ENCODE measurements around the gene RDX. TPM values are rescaled to one million over a fixed set of nuclear protein-coding genes. Genes with fewer than 3 reads are reported as not detected.

RDX gene
- total and polyA plus RNA-seq, 9 of the 15 experiments (the other 6 are each of a cell fraction or from before 2014, with no cell fraction given), result 35.6 to 62.1 (median 54.3) TPM

DNA sequence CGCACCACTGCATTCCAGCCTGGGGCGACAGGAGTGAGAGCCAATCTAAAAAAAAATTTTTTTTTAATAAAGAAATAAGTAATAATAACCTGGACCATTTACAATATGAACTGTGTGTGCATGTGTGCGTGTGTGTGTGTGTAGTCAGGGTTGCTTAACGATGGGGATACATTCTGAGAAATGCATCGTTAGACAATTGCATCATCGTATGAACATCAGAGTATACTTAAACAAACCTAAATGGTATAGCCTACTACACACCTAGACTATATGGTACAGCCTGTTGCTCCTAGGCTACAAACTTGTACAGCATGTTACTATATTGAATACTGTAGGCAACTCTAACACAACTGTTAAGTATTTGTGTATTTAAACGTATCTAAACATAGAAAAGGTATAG is 26.4 kb downstream of the RDX start:
- in situ Hi-C loops (cut with MboI), result no loop called here
- POLR2A ChIA-PET, result no interaction called here

More for the DNA sequence above, 26.4 kb downstream of the RDX start:
- no peak for FAIRE-seq
- Histone ChIP-seq H2AFZ (ENCODE audit: low read depth, low read length) (no peak overlapping the region), H3K27me3 (ENCODE audit: control insufficient read depth in 2 of 2, insufficient read depth in 2 of 2, low read length in 2 of 2) (no peaks in the 10 kb centered on the region), H3K79me2 (ENCODE audit: control insufficient read depth, insufficient read depth, low read length) (peaks cover 27% of the 10 kb centered on the region), H3K9ac (ENCODE audit: insufficient read depth in 1 of 2, low read depth in 2 of 2, low read length in 2 of 2) (no peak overlapping the region), H3K9me1 (ENCODE audit: control insufficient read depth, insufficient read depth, low read length) (no peaks in the 10 kb centered on the region), H3K27ac (ENCODE audit: extremely low read depth, low read depth, low read length) (no peak overlapping the region), H4K20me1 (replicated peaks; ENCODE audit: control insufficient read depth, insufficient read depth, low read length) (no peaks in the 10 kb centered on the region), H3K9me3 (replicated peaks; ENCODE audit: control insufficient read depth, insufficient read depth, low read depth, low read length) (no peaks in the 10 kb centered on the region), H3K4me1 (replicated peaks in 1 of 2; ENCODE audit: control insufficient read depth in 2 of 2, insufficient read depth in 2 of 2, low read length in 2 of 2) (no peaks in the 10 kb centered on the region; a peak in 1 of 5 replicates), H3K4me2 (ENCODE audit: insufficient read depth, low read length) (no peak overlapping the region), H3K4me3 (no peak overlapping the region), H3K36me3 (ENCODE audit: control insufficient read depth, insufficient read depth, low read length) (peaks cover 67% of the 10 kb centered on the region)
- ATAC-seq, result no peak
- 96% methylated on average over 7 of the region's 7 CpGs for WGBS (ENCODE audit: insufficient coverage, low coverage, missing lambda C conversion rate)
- no peak for TF ChIP-seq ZNF282 (CRISPR knock-in tag; IDR thresholded peaks at IDR 0.05)
- no peak for TF ChIP-seq ZNF584 (CRISPR knock-in tag; IDR thresholded peaks at IDR 0.05; ENCODE audit: low read depth)
- TF ChIP-seq FOS (IDR thresholded peaks at IDR 0.05; ENCODE audit: extremely low read depth, insufficient read length), result no peak
- TF ChIP-seq, protein P1, sequence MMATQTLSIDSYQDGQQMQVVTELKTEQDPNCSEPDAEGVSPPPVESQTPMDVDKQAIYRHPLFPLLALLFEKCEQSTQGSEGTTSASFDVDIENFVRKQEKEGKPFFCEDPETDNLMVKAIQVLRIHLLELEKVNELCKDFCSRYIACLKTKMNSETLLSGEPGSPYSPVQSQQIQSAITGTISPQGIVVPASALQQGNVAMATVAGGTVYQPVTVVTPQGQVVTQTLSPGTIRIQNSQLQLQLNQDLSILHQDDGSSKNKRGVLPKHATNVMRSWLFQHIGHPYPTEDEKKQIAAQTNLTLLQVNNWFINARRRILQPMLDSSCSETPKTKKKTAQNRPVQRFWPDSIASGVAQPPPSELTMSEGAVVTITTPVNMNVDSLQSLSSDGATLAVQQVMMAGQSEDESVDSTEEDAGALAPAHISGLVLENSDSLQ (IDR thresholded peaks at IDR 0.05), result no peak
- TF ChIP-seq, protein P2, sequence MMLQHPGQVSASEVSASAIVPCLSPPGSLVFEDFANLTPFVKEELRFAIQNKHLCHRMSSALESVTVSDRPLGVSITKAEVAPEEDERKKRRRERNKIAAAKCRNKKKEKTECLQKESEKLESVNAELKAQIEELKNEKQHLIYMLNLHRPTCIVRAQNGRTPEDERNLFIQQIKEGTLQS (IDR thresholded peaks at IDR 0.05), result peak; percentile 55; the same call in 1 of the 2 replicates
- TF ChIP-seq, protein P2 (CRISPR knock-in tag; conservative IDR thresholded peaks at IDR 0.05), result no peak
- TF ChIP-seq, protein P3, sequence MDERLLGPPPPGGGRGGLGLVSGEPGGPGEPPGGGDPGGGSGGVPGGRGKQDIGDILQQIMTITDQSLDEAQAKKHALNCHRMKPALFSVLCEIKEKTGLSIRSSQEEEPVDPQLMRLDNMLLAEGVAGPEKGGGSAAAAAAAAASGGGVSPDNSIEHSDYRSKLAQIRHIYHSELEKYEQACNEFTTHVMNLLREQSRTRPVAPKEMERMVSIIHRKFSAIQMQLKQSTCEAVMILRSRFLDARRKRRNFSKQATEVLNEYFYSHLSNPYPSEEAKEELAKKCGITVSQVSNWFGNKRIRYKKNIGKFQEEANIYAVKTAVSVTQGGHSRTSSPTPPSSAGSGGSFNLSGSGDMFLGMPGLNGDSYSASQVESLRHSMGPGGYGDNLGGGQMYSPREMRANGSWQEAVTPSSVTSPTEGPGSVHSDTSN (CRISPR knock-in tag; IDR thresholded peaks at IDR 0.05; ENCODE audit: low read depth), result no peak
- TF ChIP-seq, protein P3 (tag; conservative IDR thresholded peaks at IDR 0.05; ENCODE audit: low read depth), result no peak
- 0 out of 2 replicates have a peak, but pooled peaks have one; percentile 8 for TF ChIP-seq CEBPB (tag; IDR thresholded peaks at IDR 0.05)
- no peak for TF ChIP-seq BACH1 (tag; IDR thresholded peaks at IDR 0.05)
- no peak for TF ChIP-seq RBM14 (IDR thresholded peaks at IDR 0.05; ENCODE audit: borderline replicate concordance, insufficient read depth, low read depth, low read length)
- no peak for TF ChIP-seq RBM39 (optimal IDR thresholded peaks at IDR 0.05; ENCODE audit: low read depth, low read length)
- no peak for TF ChIP-seq FIP1L1 (IDR thresholded peaks at IDR 0.05; ENCODE audit: low read depth, low read length, poor library complexity, severe bottlenecking)
- TF ChIP-seq, protein P4, sequence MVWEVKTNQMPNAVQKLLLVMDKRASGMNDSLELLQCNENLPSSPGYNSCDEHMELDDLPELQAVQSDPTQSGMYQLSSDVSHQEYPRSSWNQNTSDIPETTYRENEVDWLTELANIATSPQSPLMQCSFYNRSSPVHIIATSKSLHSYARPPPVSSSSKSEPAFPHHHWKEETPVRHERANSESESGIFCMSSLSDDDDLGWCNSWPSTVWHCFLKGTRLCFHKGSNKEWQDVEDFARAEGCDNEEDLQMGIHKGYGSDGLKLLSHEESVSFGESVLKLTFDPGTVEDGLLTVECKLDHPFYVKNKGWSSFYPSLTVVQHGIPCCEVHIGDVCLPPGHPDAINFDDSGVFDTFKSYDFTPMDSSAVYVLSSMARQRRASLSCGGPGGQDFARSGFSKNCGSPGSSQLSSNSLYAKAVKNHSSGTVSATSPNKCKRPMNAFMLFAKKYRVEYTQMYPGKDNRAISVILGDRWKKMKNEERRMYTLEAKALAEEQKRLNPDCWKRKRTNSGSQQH (CRISPR knock-in tag; IDR thresholded peaks at IDR 0.05), result no peak
- no peak for TF ChIP-seq EP400 (IDR thresholded peaks at IDR 0.05)
- no TSS peak for BruUV-seq (replicated peaks)
- CTCF ChIA-PET (ENCODE audit: low intra/inter-chr PET ratio), result no interaction called here
- intact Hi-C loops (cut with micrococcal nuclease), result no loop called here
- DNase-seq (ENCODE audit: extremely low read depth in 1 of 4, low spot score in 3 of 4), result no peak

Measured in K562 (cell line).